KBM-7 (cell line): Measurements from ENCODE around the gene LINGO1.

Source experiments
- DNase-seq: peaks from one replicate; pipeline ENCODE4 v3.0.0-alpha.2; 2015
- in situ Hi-C: fragments of 300-500 bp; cut with MboI; formaldehyde crosslinking; loops from 2 replicates; pipeline ENCODE4 v1.14.3; 2020; ENCODE audit warnings: low sequenced_read_pairs, low pct_unique_long_range_greater_than_20kb, mixed read lengths

LINGO1 gene

GRCh38 chr15:77564341-77564740 is 68.4 kb downstream of the LINGO1 start:
- in situ Hi-C loops: no loop called here
- DNase-seq: no peak

GRCh38 chr15:77563623-77564156 is 69.0 kb downstream of the LINGO1 start:
- in situ Hi-C loops: no loop called here
- DNase-seq: no peak
